Ectodermal cell (in vitro differentiated cells): ENCODE results near the gene RILPL1.
"Not testable (repeated sequence)": the region's sequence is repeated elsewhere in the genome, so short reads cannot be mapped to it uniquely, and the experiment has no call there.

Experiments used
- H3K27ac ChIP-seq: 2 replicates; pipeline ENCODE4 v1.7.0; 2013; ENCODE audit warnings: mild to moderate bottlenecking, low read depth, low read length; ENCODE audit not compliant: insufficient read depth, poor library complexity, severe bottlenecking
- H3K27me3 ChIP-seq: 2 replicates; pipeline ENCODE4 v1.7.0; 2013; ENCODE audit warnings: mild to moderate bottlenecking, low read length; ENCODE audit not compliant: insufficient read depth, control insufficient read depth, poor library complexity, severe bottlenecking
- H3K36me3 ChIP-seq: one replicate; pipeline ENCODE4 v1.7.0; 2013; ENCODE audit warnings: low read length; ENCODE audit not compliant: control insufficient read depth, insufficient read depth
- H3K4me1 ChIP-seq: one replicate; pipeline ENCODE4 v1.7.0; 2013; ENCODE audit warnings: low read length; ENCODE audit not compliant: control insufficient read depth, insufficient read depth
- H3K4me3 ChIP-seq: 2 replicates; pipeline ENCODE4 v1.7.0; 2013; ENCODE audit warnings: low read depth, low read length, control low read depth; ENCODE audit not compliant: insufficient read depth
- H3K9me3 ChIP-seq: 2 replicates; pipeline ENCODE4 v1.7.0; 2013; ENCODE audit warnings: mild to moderate bottlenecking, low read length, moderate library complexity; ENCODE audit not compliant: control insufficient read depth
- WGBS, 2 experiments: methylation state at CpG; one replicate each; pipeline ENCODE4 v1.1.7; 2013; ENCODE audit warnings: missing lambda C conversion rate in 2 of 2; 5-methylcytosine and 5-hydroxymethylcytosine counted together

RILPL1 gene

DNA sequence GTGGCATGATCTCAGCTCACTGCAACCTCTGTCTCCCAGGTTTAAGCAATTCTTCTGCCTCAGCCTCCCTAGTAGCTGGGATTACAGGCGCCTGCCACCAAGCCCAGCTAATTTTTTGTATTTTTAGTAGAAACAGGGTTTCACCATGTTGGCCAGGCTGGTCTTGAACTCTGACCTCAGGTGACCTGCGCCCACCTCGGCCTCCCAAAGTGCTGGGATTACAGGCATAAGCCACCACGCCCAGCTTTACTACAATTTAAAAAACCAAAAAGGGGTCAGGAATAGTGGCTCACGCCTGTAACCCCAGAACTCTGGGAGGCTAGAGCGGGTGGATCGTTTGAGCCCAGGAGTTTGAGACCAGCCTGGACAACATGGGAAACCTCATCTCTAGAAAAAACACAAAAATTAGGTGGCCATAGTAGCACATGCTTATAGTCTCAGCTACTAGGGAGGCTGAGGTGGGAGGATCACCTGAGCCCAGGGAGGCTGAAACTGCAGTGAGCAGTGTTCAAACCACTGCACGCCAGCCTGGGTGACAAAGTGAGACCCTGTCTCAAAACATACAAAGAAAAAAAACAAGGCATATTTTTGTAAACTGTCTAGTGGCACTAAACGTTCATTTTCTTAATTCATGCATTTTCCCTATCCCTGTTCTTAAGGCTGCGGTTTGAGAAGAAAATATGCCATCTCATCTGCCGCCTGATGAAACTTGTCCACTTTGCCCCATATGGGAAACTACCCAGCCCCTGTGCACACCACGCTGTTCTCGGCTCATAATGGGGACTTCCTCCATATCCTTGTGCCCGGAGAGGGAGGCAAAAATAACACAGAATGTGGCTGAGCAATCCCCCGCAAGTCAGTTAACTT lies 101.3 kb downstream of the RILPL1 start:
- 90 to 91% methylated on average over 15 of the region's 15 CpGs for WGBS, 2 experiments
- H3K4me3 ChIP-seq, H3K27ac ChIP-seq, H3K36me3 ChIP-seq, H3K4me1 ChIP-seq, H3K9me3 ChIP-seq: not testable (repeated sequence)
- H3K27me3 ChIP-seq = peaks cover 21% of the 10 kb centered on the region

DNA sequence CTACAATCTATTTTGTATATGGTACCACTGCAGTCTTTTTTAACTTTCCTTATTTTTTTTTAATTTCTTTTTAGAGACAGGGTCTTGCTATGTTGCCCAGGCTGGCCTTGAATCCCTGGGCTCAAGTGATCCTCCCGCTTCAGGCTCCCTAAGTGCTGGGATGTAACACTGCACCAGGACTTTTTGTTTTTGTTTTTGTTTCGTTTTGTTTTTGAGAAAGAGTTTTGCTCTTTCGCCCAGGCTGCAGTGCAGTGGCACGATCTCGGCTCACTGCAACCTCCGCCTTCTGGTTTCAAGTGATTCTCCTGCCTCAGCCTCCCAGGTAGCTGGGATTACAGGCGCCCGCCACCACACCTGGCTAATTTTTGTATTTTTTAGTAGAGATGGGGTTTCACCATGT lies 104.4 kb downstream of the RILPL1 start:
- H3K27ac ChIP-seq, H3K9me3 ChIP-seq, H3K27me3 ChIP-seq, H3K36me3 ChIP-seq, H3K4me1 ChIP-seq, H3K4me3 ChIP-seq: not testable (repeated sequence)
- WGBS, 2 experiments = 92 to 96% methylated on average over 8 of the region's 8 CpGs

DNA sequence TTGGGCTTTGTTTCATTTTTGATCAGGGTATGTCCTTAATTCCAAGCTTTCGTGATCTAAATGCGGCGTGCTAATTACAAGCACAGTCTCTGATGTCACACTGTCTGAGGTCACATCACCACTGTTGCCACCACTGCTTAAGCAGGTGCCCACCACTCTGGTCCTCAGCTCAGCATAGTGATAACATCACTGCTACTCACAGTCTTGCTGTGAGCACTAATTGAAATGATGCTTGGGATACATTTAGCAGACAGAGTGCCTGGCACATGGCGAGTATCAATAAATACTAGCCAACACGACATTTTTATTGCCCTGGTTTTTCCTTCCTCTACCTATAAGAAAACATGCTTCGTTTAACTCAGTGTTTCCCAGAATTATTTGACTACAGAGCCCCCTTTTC lies 104.9 kb downstream of the RILPL1 start:
- no peaks in the 10 kb centered on the region for H3K36me3 ChIP-seq
- H3K4me3 ChIP-seq = no peak overlapping the region
- H3K27me3 ChIP-seq = no peaks in the 10 kb centered on the region
- H3K4me1 ChIP-seq = no peaks in the 10 kb centered on the region
- WGBS, 2 experiments = 94 to 96% methylated on average over 6 of the region's 6 CpGs
- H3K27ac ChIP-seq = no peak overlapping the region
- no peaks in the 10 kb centered on the region for H3K9me3 ChIP-seq

DNA sequence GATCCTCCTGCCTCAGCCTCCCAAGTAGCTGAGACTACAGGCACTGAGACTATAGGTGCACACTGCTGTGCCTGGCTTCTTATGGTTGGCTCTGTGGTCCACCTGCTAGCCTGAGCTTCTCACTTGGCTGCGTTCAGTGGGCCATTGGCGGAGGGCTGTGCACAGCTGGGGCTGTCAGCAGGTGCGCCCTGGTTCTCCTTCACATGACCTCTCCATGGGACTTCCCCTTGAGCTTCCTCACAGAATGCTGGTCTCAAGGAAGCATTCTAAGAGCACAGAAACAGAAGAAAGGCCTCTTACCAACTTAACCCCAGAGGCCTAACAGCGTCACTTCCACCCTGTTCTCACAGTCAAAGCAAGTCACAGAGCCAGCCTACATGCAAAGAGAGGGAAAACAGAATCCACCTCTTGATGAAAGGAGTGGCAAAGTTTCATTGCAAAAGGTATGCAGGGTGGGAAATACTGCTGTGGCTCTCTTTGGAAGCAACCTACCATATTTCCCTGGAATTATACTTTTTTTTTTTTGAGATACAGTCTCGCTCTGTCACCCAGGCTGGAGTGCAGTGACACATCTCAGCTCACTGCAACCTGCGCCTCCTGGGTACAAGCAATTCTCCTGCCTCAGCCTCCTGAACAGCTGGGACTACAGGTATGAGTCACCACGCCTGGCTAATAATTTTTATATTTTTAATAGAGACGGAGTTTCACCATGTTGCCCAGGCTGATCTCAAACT lies 106.3 kb downstream of the RILPL1 start:
- no peak overlapping the region for H3K4me3 ChIP-seq
- H3K36me3 ChIP-seq = no peaks in the 10 kb centered on the region
- 91 to 94% methylated on average over 8 of the region's 8 CpGs for WGBS, 2 experiments
- H3K27ac ChIP-seq = no peak overlapping the region
- H3K4me1 ChIP-seq = no peaks in the 10 kb centered on the region
- no peaks in the 10 kb centered on the region for H3K27me3 ChIP-seq
- H3K9me3 ChIP-seq = no peaks in the 10 kb centered on the region

DNA sequence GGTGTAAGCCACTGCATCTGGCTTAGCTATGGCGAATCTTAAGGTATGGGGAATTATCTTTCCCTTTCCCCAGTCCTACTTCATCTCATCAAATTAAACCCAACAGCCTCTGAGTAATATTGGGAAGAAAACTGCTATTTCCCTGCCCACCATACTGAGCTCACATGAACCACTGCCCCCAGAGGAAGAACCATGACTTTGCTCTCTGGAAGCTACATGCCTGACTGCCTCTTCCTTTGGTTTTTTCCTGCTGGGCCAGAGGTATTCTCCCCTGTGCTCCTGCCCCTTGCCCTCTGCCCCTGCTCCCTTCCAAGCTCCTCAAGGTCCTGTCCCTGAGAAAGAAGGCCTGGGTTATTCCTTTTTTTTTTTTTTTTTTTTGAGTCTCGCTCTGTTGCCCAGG lies 112.2 kb downstream of the RILPL1 start:
- Histone ChIP-seq H3K27ac (no peak overlapping the region), H3K4me3 (no peak overlapping the region), H3K9me3 (no peaks in the 10 kb centered on the region), H3K4me1 (no peaks in the 10 kb centered on the region), H3K36me3 (no peaks in the 10 kb centered on the region), H3K27me3 (no peaks in the 10 kb centered on the region)
- 84 to 100% methylated on average over 2 of the region's 2 CpGs for WGBS, 2 experiments
